GM12878 (cell line): ENCODE data around the gene ZDHHC1. TPM values are rescaled to one million over a fixed set of nuclear protein-coding genes. Genes with fewer than 3 reads are reported as not detected.

Experiments
- polyA plus RNA-seq, 11 experiments: library from polyadenylated mRNA; depleted of rRNA in 4 of 11; unstranded in 6 of 11; stranded (reverse) in 5 of 11; fragments of >200 nt; fragmentation: Nextera tagmentation in 4 of 11; fragmentation: Illumina TruSeq in 1 of 11; extraction: Ambion mirVana in 4 of 11; extraction: Trizol in 1 of 11; gene quantifications; 1 replicate in 1 of 11; 2 replicates in 10 of 11; pipeline versions ENCODE4 v1.2.1 to v1.2.3, GENCODE V29; 2011 to 2016; ENCODE audit warnings: inconsistent platforms in 2 of 11, missing spikeins in 2 of 11, low read depth in 1 of 11
- small RNA-seq: library from RNA; depleted of rRNA; stranded (forward); fragments of <200 nt; gene quantifications from one replicate; pipeline ENCODE3, GENCODE V24; 2014
- total RNA-seq, 4 experiments: library from RNA; depleted of rRNA in 3 of 4; stranded (reverse); fragments of >200 nt in 3 of 4; fragmentation: Illumina TruSeq in 1 of 4; extraction: Trizol in 1 of 4; gene quantifications; 2 replicates each; pipeline versions ENCODE4 v1.2.1 to v1.2.3, GENCODE V29; 2013 to 2021

Gene ZDHHC1
- total and polyA plus RNA-seq, 10 of the 15 experiments (the other 5 are each of a cell fraction or from before 2014, with no cell fraction given), result 0.07 to 1.2 (median 0.66) TPM; not detected in 2

Small RNA genes within 50 kb of the gene (small RNA-seq; reads per million reads assigned to genes)
- gene RNU1-123P, result not detected

Other genes with a start within 250 kb of the ZDHHC1 start
Only the 7 nearest of the 20 such genes appear.
- gene KCTD19, start 89.7 kb downstream of the ZDHHC1 start, total RNA-seq (2014; rRNA removed), result 5.2 and 5.5 TPM in 2 replicates
- gene KCTD19, start 89.7 kb downstream of the ZDHHC1 start, total RNA-seq (2014; rRNA removed; fragmentation: Illumina TruSeq; extraction: Trizol), result 4.0 and 4.1 TPM in 2 replicates
- 4.9 and 5.2 TPM in 2 replicates for gene KCTD19, start 89.7 kb downstream of the ZDHHC1 start, total RNA-seq (2021)
- 1.2 and 2.0 TPM in 2 replicates for gene KCTD19, start 89.7 kb downstream of the ZDHHC1 start, polyA plus RNA-seq (2011; rRNA removed)
- gene KCTD19, start 89.7 kb downstream of the ZDHHC1 start, polyA plus RNA-seq (2014; fragmentation: Illumina TruSeq; extraction: Trizol), result 6.3 and 7.7 TPM in 2 replicates
- gene KCTD19, start 89.7 kb downstream of the ZDHHC1 start, polyA plus RNA-seq (2014; fragmentation: Nextera tagmentation; extraction: Ambion mirVana), result 1 to 10 TPM; 1.6 to 2.5 TPM
- 8.0 and 8.9 TPM in 2 replicates for gene KCTD19, start 89.7 kb downstream of the ZDHHC1 start, polyA plus RNA-seq (2014; rRNA removed)
- 1 to 10 TPM; 3.0 to 3.8 TPM for gene KCTD19, start 89.7 kb downstream of the ZDHHC1 start, polyA plus RNA-seq (2016; fragmentation: Nextera tagmentation; extraction: Ambion mirVana)
- 0.45 and 0.71 TPM in 2 replicates for gene LRRC36, start 89.7 kb downstream of the ZDHHC1 start, total RNA-seq (2014; rRNA removed)
- gene LRRC36, start 89.7 kb downstream of the ZDHHC1 start, total RNA-seq (2014; rRNA removed; fragmentation: Illumina TruSeq; extraction: Trizol), result 0.92 and 2.0 TPM in 2 replicates
- gene LRRC36, start 89.7 kb downstream of the ZDHHC1 start, total RNA-seq (2021), result 0.66 and 1.9 TPM in 2 replicates
- 0.40 and 0.64 TPM in 2 replicates for gene LRRC36, start 89.7 kb downstream of the ZDHHC1 start, polyA plus RNA-seq (2011; rRNA removed)
- gene LRRC36, start 89.7 kb downstream of the ZDHHC1 start, polyA plus RNA-seq (2014; fragmentation: Illumina TruSeq; extraction: Trizol), result 0.75 and 1.3 TPM in 2 replicates
- gene LRRC36, start 89.7 kb downstream of the ZDHHC1 start, polyA plus RNA-seq (2014; fragmentation: Nextera tagmentation; extraction: Ambion mirVana), result under 1 TPM; 0.69 to 0.79 TPM
- gene LRRC36, start 89.7 kb downstream of the ZDHHC1 start, polyA plus RNA-seq (2014; rRNA removed), result 1.2 and 2.2 TPM in 2 replicates
- under 1 TPM in 1 of 2 experiments, not detected in 1; 0.55 TPM for gene LRRC36, start 89.7 kb downstream of the ZDHHC1 start, polyA plus RNA-seq (2016; fragmentation: Nextera tagmentation; extraction: Ambion mirVana)
- gene TPPP3, start 23.0 kb downstream of the ZDHHC1 start, total RNA-seq (2014; rRNA removed), result not detected in 2 replicates
- gene TPPP3, start 23.0 kb downstream of the ZDHHC1 start, total RNA-seq (2014; rRNA removed; fragmentation: Illumina TruSeq; extraction: Trizol), result not detected in 2 replicates
- gene TPPP3, start 23.0 kb downstream of the ZDHHC1 start, total RNA-seq (2021), result not detected in 2 replicates
- gene TPPP3, start 23.0 kb downstream of the ZDHHC1 start, polyA plus RNA-seq (2011; rRNA removed), result not detected in 2 replicates
- not detected in 2 replicates for gene TPPP3, start 23.0 kb downstream of the ZDHHC1 start, polyA plus RNA-seq (2014; fragmentation: Illumina TruSeq; extraction: Trizol)
- gene TPPP3, start 23.0 kb downstream of the ZDHHC1 start, polyA plus RNA-seq (2014; fragmentation: Nextera tagmentation; extraction: Ambion mirVana), result not detected
- gene TPPP3, start 23.0 kb downstream of the ZDHHC1 start, polyA plus RNA-seq (2014; rRNA removed), result not detected in 2 replicates
- under 1 TPM in 1 of 2 experiments, not detected in 1; 0.14 TPM for gene TPPP3, start 23.0 kb downstream of the ZDHHC1 start, polyA plus RNA-seq (2016; fragmentation: Nextera tagmentation; extraction: Ambion mirVana)
- gene HSD11B2, start 14.6 kb upstream of the ZDHHC1 start, total RNA-seq (2014; rRNA removed), result 0.28 TPM in 1 of 2 replicates, not detected in the other
- gene HSD11B2, start 14.6 kb upstream of the ZDHHC1 start, total RNA-seq (2014; rRNA removed; fragmentation: Illumina TruSeq; extraction: Trizol), result 0.22 TPM in 1 of 2 replicates, not detected in the other
- 0.16 and 0.18 TPM in 2 replicates for gene HSD11B2, start 14.6 kb upstream of the ZDHHC1 start, total RNA-seq (2021)
- gene HSD11B2, start 14.6 kb upstream of the ZDHHC1 start, polyA plus RNA-seq (2011; rRNA removed), result 0.19 and 0.20 TPM in 2 replicates
- gene HSD11B2, start 14.6 kb upstream of the ZDHHC1 start, polyA plus RNA-seq (2014; fragmentation: Illumina TruSeq; extraction: Trizol), result 0.34 and 1.5 TPM in 2 replicates
- gene HSD11B2, start 14.6 kb upstream of the ZDHHC1 start, polyA plus RNA-seq (2014; fragmentation: Nextera tagmentation; extraction: Ambion mirVana), result not detected
- gene HSD11B2, start 14.6 kb upstream of the ZDHHC1 start, polyA plus RNA-seq (2014; rRNA removed), result 0.09 and 0.28 TPM in 2 replicates
- under 1 TPM; 0.10 to 0.31 TPM for gene HSD11B2, start 14.6 kb upstream of the ZDHHC1 start, polyA plus RNA-seq (2016; fragmentation: Nextera tagmentation; extraction: Ambion mirVana)
- gene ATP6V0D1, start 64.7 kb upstream of the ZDHHC1 start, total RNA-seq (2014; rRNA removed), result 72.4 and 73.8 TPM in 2 replicates
- gene ATP6V0D1, start 64.7 kb upstream of the ZDHHC1 start, total RNA-seq (2014; rRNA removed; fragmentation: Illumina TruSeq; extraction: Trizol), result 41.8 and 50.2 TPM in 2 replicates
- 67.7 and 71.6 TPM in 2 replicates for gene ATP6V0D1, start 64.7 kb upstream of the ZDHHC1 start, total RNA-seq (2021)
- 24.5 and 56.5 TPM in 2 replicates for gene ATP6V0D1, start 64.7 kb upstream of the ZDHHC1 start, polyA plus RNA-seq (2011; rRNA removed)
- gene ATP6V0D1, start 64.7 kb upstream of the ZDHHC1 start, polyA plus RNA-seq (2014; fragmentation: Illumina TruSeq; extraction: Trizol), result 35.1 and 72.2 TPM in 2 replicates
- 10 to 100 TPM; 28.1 to 30.2 TPM for gene ATP6V0D1, start 64.7 kb upstream of the ZDHHC1 start, polyA plus RNA-seq (2014; fragmentation: Nextera tagmentation; extraction: Ambion mirVana)
- gene ATP6V0D1, start 64.7 kb upstream of the ZDHHC1 start, polyA plus RNA-seq (2014; rRNA removed), result 69.0 and 81.4 TPM in 2 replicates
- gene ATP6V0D1, start 64.7 kb upstream of the ZDHHC1 start, polyA plus RNA-seq (2016; fragmentation: Nextera tagmentation; extraction: Ambion mirVana), result 100 to 1,000 TPM; 126 to 141 TPM
- not detected in 2 replicates for gene AGRP, start 67.1 kb upstream of the ZDHHC1 start, total RNA-seq (2014; rRNA removed)
- not detected in 2 replicates for gene AGRP, start 67.1 kb upstream of the ZDHHC1 start, total RNA-seq (2014; rRNA removed; fragmentation: Illumina TruSeq; extraction: Trizol)
- not detected in 2 replicates for gene AGRP, start 67.1 kb upstream of the ZDHHC1 start, total RNA-seq (2021)
- gene AGRP, start 67.1 kb upstream of the ZDHHC1 start, polyA plus RNA-seq (2011; rRNA removed), result not detected in 2 replicates
- gene AGRP, start 67.1 kb upstream of the ZDHHC1 start, polyA plus RNA-seq (2014; fragmentation: Illumina TruSeq; extraction: Trizol), result not detected in 2 replicates
- gene AGRP, start 67.1 kb upstream of the ZDHHC1 start, polyA plus RNA-seq (2014; fragmentation: Nextera tagmentation; extraction: Ambion mirVana), result under 1 TPM; 0.16 to 0.34 TPM
- gene AGRP, start 67.1 kb upstream of the ZDHHC1 start, polyA plus RNA-seq (2014; rRNA removed), result 0.27 TPM in 1 of 2 replicates, not detected in the other
- under 1 TPM; 0.72 to 0.75 TPM for gene AGRP, start 67.1 kb upstream of the ZDHHC1 start, polyA plus RNA-seq (2016; fragmentation: Nextera tagmentation; extraction: Ambion mirVana)
- gene RIPOR1, start 112.4 kb upstream of the ZDHHC1 start, total RNA-seq (2014; rRNA removed), result 5.2 and 7.0 TPM in 2 replicates
- gene RIPOR1, start 112.4 kb upstream of the ZDHHC1 start, total RNA-seq (2014; rRNA removed; fragmentation: Illumina TruSeq; extraction: Trizol), result 2.6 and 2.8 TPM in 2 replicates
- 28.5 and 37.0 TPM in 2 replicates for gene RIPOR1, start 112.4 kb upstream of the ZDHHC1 start, total RNA-seq (2021)
- 1.2 and 2.0 TPM in 2 replicates for gene RIPOR1, start 112.4 kb upstream of the ZDHHC1 start, polyA plus RNA-seq (2011; rRNA removed)
- 7.0 and 7.9 TPM in 2 replicates for gene RIPOR1, start 112.4 kb upstream of the ZDHHC1 start, polyA plus RNA-seq (2014; fragmentation: Illumina TruSeq; extraction: Trizol)
- under 1 TPM; 0.13 to 0.47 TPM for gene RIPOR1, start 112.4 kb upstream of the ZDHHC1 start, polyA plus RNA-seq (2014; fragmentation: Nextera tagmentation; extraction: Ambion mirVana)
- 10.5 and 11.6 TPM in 2 replicates for gene RIPOR1, start 112.4 kb upstream of the ZDHHC1 start, polyA plus RNA-seq (2014; rRNA removed)
- 10 to 100 TPM; 12.9 to 15.9 TPM for gene RIPOR1, start 112.4 kb upstream of the ZDHHC1 start, polyA plus RNA-seq (2016; fragmentation: Nextera tagmentation; extraction: Ambion mirVana)